Sigmoid colon (tissue), 7 donors: ENCODE measurements around the gene ABHD6. TPM values are rescaled to one million over a fixed set of nuclear protein-coding genes. Genes with fewer than 3 reads are reported as not detected.

Source experiments
- DNase-seq: peaks from one replicate; pipeline ENCODE4 v3.0.0-alpha.2; 2019
- H3K27ac ChIP-seq, 4 donors: fragments of 200-600 bp; sonication (generic); one replicate each; pipeline ENCODE4 v1.5.1; 2016 to 2019; ENCODE audit warnings: mild to moderate bottlenecking in 1 of 4
- H3K27me3 ChIP-seq, 3 donors: fragments of 200-600 bp; sonication (generic); one replicate each; pipeline ENCODE4 v1.5.1; 2019; ENCODE audit warnings: mild to moderate bottlenecking in 1 of 3
- H3K36me3 ChIP-seq, 4 donors: fragments of 200-600 bp; sonication (generic); one replicate each; pipeline ENCODE4 v1.5.1; 2016 to 2019
- H3K4me1 ChIP-seq, 4 donors: fragments of 200-600 bp; sonication (generic); one replicate each; pipeline ENCODE4 v1.5.1; 2017 to 2019
- H3K4me3 ChIP-seq, 4 donors: fragments of 200-600 bp; sonication (generic); one replicate each; pipeline ENCODE4 v1.5.1; 2017 to 2019; ENCODE audit warnings: mild to moderate bottlenecking in 2 of 4, moderate library complexity in 1 of 4
- H3K9me3 ChIP-seq, 4 donors: fragments of 200-600 bp in 3 of 4; sonication (generic) in 3 of 4; one replicate each; pipeline versions ENCODE4 v1.5.1 to v1.6.1; 2013 to 2019
- EP300 ChIP-seq, 4 donors: sonication (generic); formaldehyde crosslinking; IDR thresholded peaks; one replicate each; pipeline ENCODE4 v1.6.1; 2017; ENCODE audit warnings: antibody characterized with exemption in 4 of 4
- POLR2A ChIP-seq, 2 donors: fragments of 450-650 bp; IDR thresholded peaks; one replicate each; pipeline ENCODE4 v1.6.1; 2016; ENCODE audit warnings: antibody characterized with exemption in 2 of 2, mild to moderate bottlenecking in 2 of 2, moderate library complexity in 2 of 2
- POLR2AphosphoS5 ChIP-seq, 4 donors: sonication (generic); formaldehyde crosslinking; IDR thresholded peaks; one replicate each; pipeline ENCODE4 v1.6.1; 2017; ENCODE audit warnings: antibody characterized with exemption in 4 of 4
- WGBS, 2 donors: extraction: QIAGEN DNeasy Blood & Tissue Kit; methylation state at CpG; one replicate each; pipeline ENCODE4 v1.1.7; 2013; 5-methylcytosine and 5-hydroxymethylcytosine counted together
- intact Hi-C: fragments of 100-400 bp; cut with DNase I; formaldehyde crosslinking; loops from one replicate; pipeline ENCODE4 v1.15.1; 2023
- polyA plus RNA-seq, 3 donors: library from polyadenylated mRNA; stranded (reverse); fragments of 200-250 nt; gene quantifications; one replicate each; pipeline ENCODE4 v1.2.3, GENCODE V29; 2013
- total RNA-seq, 4 donors: library from RNA; depleted of rRNA; stranded (reverse); fragments of >200 nt; gene quantifications; one replicate each; pipeline ENCODE4 v1.1.0, GENCODE V29; 2016
- TF ChIP-seq, protein P1 (sequence below), 4 experiments: fragments of 450-650 bp in 3 of 4; fragments of 200-600 bp in 1 of 4; IDR thresholded peaks; one replicate each; pipeline ENCODE4 v1.5.1; 2016 to 2019; ENCODE audit warnings: antibody characterized with exemption in 4 of 4, mild to moderate bottlenecking in 3 of 4, moderate library complexity in 2 of 4
- donor health status: healthy with polysubstance abuse.
- donor health status: Bipolar disorder and iron deficiency.
- donor health status: healthy.

Gene ABHD6
- total and polyA plus RNA-seq, 7 donors, result 6.0 to 47.4 (median 15.4) TPM

DNA sequence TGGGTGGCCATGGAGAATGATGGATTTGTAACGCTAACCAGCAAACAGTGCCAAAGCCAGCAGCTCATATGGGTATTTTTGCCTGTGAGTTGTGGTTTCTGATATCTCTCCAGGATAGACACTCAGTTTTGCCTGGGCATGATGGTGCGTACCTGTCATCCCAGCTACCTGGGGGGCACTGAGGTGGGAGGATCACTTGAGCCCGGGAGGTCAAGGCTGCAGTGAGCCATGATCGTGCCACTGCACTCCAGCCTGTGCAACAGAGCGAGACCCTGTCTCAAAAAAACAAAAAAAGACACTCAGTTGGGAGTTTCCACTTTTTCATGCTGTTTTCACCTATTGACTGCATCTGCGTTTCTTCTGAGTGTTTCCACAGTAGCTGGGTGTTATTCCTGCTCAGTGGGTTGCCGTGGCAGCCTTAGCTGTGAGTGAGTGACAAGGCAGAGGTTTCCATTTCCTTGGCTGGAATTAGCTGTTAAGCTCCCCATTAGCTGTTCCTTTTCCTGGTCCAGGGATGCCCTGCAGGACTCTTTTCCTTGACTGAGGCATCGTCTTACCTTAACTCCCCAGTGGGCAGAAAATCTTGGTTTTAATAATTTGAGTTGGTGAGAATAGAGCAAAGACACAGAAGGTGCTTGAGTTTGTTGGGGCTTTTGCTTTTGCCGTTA is 54.2 kb downstream of the ABHD6 start:
- Histone ChIP-seq H3K36me3 (peaks cover 0 to 23% (median 3%) of the 10 kb centered on the region in 4 donors), H3K4me1 (no peaks in the 10 kb centered on the region), H3K27ac (no peak overlapping the region), H3K4me3 (no peak overlapping the region), H3K27me3 (no peaks in the 10 kb centered on the region), H3K9me3 (no peaks in the 10 kb centered on the region)
- intact Hi-C loops, result no loop called here
- TF ChIP-seq EP300 (IDR thresholded peaks at IDR 0.05), result no peak
- TF ChIP-seq POLR2AphosphoS5 (IDR thresholded peaks at IDR 0.05), result no peak
- TF ChIP-seq, protein P1, sequence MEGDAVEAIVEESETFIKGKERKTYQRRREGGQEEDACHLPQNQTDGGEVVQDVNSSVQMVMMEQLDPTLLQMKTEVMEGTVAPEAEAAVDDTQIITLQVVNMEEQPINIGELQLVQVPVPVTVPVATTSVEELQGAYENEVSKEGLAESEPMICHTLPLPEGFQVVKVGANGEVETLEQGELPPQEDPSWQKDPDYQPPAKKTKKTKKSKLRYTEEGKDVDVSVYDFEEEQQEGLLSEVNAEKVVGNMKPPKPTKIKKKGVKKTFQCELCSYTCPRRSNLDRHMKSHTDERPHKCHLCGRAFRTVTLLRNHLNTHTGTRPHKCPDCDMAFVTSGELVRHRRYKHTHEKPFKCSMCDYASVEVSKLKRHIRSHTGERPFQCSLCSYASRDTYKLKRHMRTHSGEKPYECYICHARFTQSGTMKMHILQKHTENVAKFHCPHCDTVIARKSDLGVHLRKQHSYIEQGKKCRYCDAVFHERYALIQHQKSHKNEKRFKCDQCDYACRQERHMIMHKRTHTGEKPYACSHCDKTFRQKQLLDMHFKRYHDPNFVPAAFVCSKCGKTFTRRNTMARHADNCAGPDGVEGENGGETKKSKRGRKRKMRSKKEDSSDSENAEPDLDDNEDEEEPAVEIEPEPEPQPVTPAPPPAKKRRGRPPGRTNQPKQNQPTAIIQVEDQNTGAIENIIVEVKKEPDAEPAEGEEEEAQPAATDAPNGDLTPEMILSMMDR (IDR thresholded peaks at IDR 0.05), result no peak
- no peak for TF ChIP-seq POLR2A (IDR thresholded peaks at IDR 0.05)
- no peak for DNase-seq
- WGBS, 2 donors, result 82 to 97% methylated on average over 9 of the region's 9 CpGs

DNA sequence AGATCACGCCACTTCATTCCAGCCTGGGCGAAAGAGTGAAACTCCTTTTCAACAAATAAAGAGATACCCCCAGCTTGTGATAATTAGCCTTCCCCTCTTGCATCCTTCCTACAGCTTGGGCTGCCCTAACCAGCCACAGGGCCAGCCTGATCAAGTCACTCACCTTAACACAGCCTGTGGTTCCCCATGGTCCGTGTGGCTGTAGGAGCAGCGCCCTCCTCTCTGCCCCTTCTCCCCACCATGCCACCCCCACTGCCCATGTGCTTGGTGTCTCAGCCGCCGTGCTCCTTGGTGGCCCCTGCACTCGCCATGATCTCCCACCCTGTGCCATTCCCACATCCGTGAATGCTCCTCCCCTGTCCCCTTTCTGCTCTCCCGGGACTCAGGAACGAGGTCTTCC is 55.3 kb downstream of the ABHD6 start:
- no peaks in the 10 kb centered on the region for H3K4me1 ChIP-seq
- H3K4me3 ChIP-seq, result no peak overlapping the region
- no peaks in the 10 kb centered on the region for H3K9me3 ChIP-seq
- no peak overlapping the region for H3K27ac ChIP-seq
- H3K36me3 ChIP-seq, result peaks cover 0 to 13% (median 0%) of the 10 kb centered on the region in 4 donors
- WGBS, 2 donors, result 90 to 98% methylated on average over 10 of the region's 10 CpGs
- H3K27me3 ChIP-seq, result no peaks in the 10 kb centered on the region
- TF ChIP-seq POLR2AphosphoS5 (IDR thresholded peaks at IDR 0.05) (no peak), POLR2A (IDR thresholded peaks at IDR 0.05) (no peak)
- DNase-seq, result no peak
- intact Hi-C loops, result no loop called here

DNA sequence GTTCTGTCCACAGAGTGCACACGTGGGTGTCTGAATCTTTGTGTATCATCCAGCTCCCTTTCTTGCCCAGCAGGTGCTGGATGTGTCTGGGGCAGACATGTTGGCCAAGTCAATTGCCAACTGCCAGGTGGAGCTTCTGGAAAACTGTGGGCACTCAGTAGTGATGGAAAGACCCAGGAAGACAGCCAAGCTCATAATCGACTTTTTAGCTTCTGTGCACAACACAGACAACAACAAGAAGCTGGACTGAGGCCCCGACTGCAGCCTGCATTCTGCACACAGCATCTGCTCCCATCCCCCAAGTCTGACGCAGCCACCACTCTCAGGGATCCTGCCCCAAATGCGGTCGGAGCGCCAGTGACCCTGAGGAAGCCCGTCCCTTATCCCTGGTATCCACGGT is 55.9 kb downstream of the ABHD6 start:
- H3K9me3 ChIP-seq, result no peaks in the 10 kb centered on the region
- peaks cover 0 to 11% (median 0%) of the 10 kb centered on the region in 4 donors for H3K36me3 ChIP-seq
- no peaks in the 10 kb centered on the region for H3K27me3 ChIP-seq
- WGBS, 2 donors, result 84% methylated on average over 9 of the region's 9 CpGs
- TF ChIP-seq POLR2AphosphoS5 (IDR thresholded peaks at IDR 0.05) (no peak), POLR2A (IDR thresholded peaks at IDR 0.05) (no peak), EP300 (IDR thresholded peaks at IDR 0.05) (no peak)
- TF ChIP-seq, protein P1 (IDR thresholded peaks at IDR 0.05), result no peak
- no peak for DNase-seq
- H3K27ac ChIP-seq, result no peak overlapping the region
- no peaks in the 10 kb centered on the region for H3K4me1 ChIP-seq
- intact Hi-C loops, result no loop called here
- H3K4me3 ChIP-seq, result no peak overlapping the region

DNA sequence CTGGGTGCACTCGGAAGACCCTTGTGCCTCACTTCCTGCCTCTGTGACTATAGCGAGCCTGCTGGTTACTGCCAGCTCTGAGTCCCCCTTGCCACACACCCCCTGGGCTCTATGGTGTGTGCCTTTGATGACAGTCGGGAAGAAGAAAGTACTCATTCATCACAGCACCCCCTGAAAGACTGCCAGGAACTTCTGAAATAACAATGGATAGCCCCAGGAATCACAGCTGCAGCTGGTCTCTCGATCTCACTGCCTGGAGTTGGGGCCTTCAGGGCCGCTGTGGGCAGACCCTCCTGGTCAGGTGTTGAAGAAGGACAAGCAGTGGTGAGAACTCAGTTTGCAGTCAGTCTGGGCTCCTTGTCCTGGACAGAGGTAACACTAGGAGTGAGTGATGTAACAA is 58.7 kb downstream of the ABHD6 start:
- DNase-seq, result no peak
- H3K4me3 ChIP-seq, result no peak overlapping the region
- peaks cover 0 to 7% (median 0%) of the 10 kb centered on the region in 4 donors for H3K36me3 ChIP-seq
- no peaks in the 10 kb centered on the region for H3K27me3 ChIP-seq
- H3K9me3 ChIP-seq, result no peaks in the 10 kb centered on the region
- no peak overlapping the region for H3K27ac ChIP-seq
- 80 to 81% methylated on average over 5 of the region's 5 CpGs for WGBS, 2 donors
- H3K4me1 ChIP-seq, result peaks cover 0 to 3% (median 1%) of the 10 kb centered on the region in 4 donors
- intact Hi-C loops, result no loop called here
- TF ChIP-seq EP300 (IDR thresholded peaks at IDR 0.05), result no peak
- no peak for TF ChIP-seq POLR2A (IDR thresholded peaks at IDR 0.05)
- no peak for TF ChIP-seq POLR2AphosphoS5 (IDR thresholded peaks at IDR 0.05)
- TF ChIP-seq, protein P1 (IDR thresholded peaks at IDR 0.05), result no peak

DNA sequence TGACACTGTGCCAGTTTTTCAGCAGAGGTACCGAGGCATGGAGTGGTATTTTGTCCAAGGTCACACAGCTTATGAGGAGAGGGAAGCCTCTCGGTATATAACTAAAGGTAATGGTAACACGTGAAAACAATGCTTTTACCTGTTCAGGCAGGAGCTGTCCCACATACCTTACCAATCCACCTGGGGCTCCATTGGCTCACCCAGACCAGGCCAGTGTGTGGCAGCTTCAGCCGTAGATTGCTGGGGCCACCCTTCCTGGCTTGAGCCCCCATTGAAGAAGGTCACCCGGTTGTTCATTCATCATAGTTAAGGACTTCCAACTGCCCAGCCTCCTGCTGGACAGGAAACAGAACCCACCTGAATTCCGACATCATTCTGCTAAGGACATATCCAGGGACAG is 59.3 kb downstream of the ABHD6 start:
- Histone ChIP-seq H3K9me3 (no peaks in the 10 kb centered on the region), H3K4me1 (peaks cover 0 to 3% (median 1%) of the 10 kb centered on the region in 4 donors), H3K27ac (no peak overlapping the region), H3K4me3 (no peak overlapping the region), H3K36me3 (peaks cover 0 to 7% (median 0%) of the 10 kb centered on the region in 4 donors), H3K27me3 (no peaks in the 10 kb centered on the region)
- intact Hi-C loops, result no loop called here
- TF ChIP-seq EP300 (IDR thresholded peaks at IDR 0.05), result no peak
- TF ChIP-seq, protein P1 (IDR thresholded peaks at IDR 0.05), result no peak
- no peak for TF ChIP-seq POLR2AphosphoS5 (IDR thresholded peaks at IDR 0.05)
- TF ChIP-seq POLR2A (IDR thresholded peaks at IDR 0.05), result no peak
- WGBS, 2 donors, result 83 to 87% methylated on average over 6 of the region's 6 CpGs
- no peak for DNase-seq
